Measurements from ENCODE around the gene HSD17B13. TPM values are rescaled to one million over a fixed set of nuclear protein-coding genes. Genes with fewer than 3 reads are reported as not detected.

HSD17B13 gene
- total RNA-seq, 1 donor: under 0.01 TPM

DNA sequence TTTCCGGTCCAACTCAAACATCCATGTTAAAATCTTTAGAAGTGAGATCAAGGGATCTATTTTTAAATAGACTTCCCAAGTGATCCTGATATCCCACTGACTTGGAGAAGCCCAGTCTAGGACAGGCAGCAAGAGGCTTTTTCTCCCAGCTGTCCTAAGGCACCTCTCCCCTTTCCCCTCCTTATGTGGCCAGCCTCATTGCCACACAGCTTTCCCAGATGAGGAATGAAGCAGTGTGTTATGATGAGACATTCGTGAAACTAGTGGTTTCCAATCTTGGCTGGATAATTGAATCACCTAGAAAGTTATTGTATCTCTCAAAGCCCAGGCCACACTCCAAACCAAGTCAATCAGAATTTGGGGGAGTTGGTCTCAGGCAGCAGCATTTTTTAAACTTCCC is 16.8 kb upstream of the HSD17B13 start:
- TF ChIP-seq, protein P1, sequence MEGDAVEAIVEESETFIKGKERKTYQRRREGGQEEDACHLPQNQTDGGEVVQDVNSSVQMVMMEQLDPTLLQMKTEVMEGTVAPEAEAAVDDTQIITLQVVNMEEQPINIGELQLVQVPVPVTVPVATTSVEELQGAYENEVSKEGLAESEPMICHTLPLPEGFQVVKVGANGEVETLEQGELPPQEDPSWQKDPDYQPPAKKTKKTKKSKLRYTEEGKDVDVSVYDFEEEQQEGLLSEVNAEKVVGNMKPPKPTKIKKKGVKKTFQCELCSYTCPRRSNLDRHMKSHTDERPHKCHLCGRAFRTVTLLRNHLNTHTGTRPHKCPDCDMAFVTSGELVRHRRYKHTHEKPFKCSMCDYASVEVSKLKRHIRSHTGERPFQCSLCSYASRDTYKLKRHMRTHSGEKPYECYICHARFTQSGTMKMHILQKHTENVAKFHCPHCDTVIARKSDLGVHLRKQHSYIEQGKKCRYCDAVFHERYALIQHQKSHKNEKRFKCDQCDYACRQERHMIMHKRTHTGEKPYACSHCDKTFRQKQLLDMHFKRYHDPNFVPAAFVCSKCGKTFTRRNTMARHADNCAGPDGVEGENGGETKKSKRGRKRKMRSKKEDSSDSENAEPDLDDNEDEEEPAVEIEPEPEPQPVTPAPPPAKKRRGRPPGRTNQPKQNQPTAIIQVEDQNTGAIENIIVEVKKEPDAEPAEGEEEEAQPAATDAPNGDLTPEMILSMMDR (IDR thresholded peaks at IDR 0.05; ENCODE audit: extremely low read depth, low read depth, low read length): no peak
- no peaks in the 10 kb centered on the region for H3K36me3 ChIP-seq (ENCODE audit: insufficient read depth, low read length)
- no peaks in the 10 kb centered on the region for H4K20me1 ChIP-seq (ENCODE audit: insufficient read depth, low read length)
- H3K9me3 ChIP-seq (ENCODE audit: low read depth, low read length): no peaks in the 10 kb centered on the region
- H3K4me1 ChIP-seq (ENCODE audit: insufficient read depth, low read length): no peaks in the 10 kb centered on the region
- no peak for DNase-seq (ENCODE audit: insufficient read length, low spot score, missing footprints)
- no peak overlapping the region for H2AFZ ChIP-seq (ENCODE audit: low read length)
- H3K4me2 ChIP-seq (ENCODE audit: insufficient read depth, low read length): no peak overlapping the region
- H3K27me3 ChIP-seq (ENCODE audit: insufficient read depth, low read length): no peaks in the 10 kb centered on the region
- H3K4me3 ChIP-seq (ENCODE audit: insufficient read depth, low read length): no peak overlapping the region
- no peaks in the 10 kb centered on the region for H3K79me2 ChIP-seq (ENCODE audit: insufficient read depth, low read length)
- no peak overlapping the region for H3K27ac ChIP-seq (ENCODE audit: low read depth, low read length)

DNA sequence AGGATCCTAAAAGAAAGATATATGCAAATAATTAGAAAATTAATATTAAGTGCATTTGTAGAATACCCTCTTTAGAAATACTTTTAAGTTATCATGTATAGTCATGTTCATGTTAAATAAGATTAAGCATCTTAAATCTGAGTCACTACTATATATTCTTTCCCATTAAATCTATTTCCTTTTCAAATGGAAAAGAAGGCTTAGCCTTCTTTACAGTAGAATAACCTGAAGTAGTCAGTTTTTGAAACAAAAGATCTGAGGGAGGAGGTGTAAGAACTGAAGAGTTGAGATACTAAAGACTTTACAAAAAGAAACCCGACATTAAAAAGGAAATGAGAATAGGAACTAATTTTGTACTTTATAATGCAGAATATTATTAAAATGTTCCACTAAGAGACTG is 14.7 kb upstream of the HSD17B13 start:
- no peak for DNase-seq (ENCODE audit: insufficient read length, low spot score, missing footprints)
- Histone ChIP-seq H3K27ac (ENCODE audit: low read depth, low read length) (no peak overlapping the region), H2AFZ (ENCODE audit: low read length) (no peak overlapping the region), H3K4me2 (ENCODE audit: insufficient read depth, low read length) (no peak overlapping the region), H3K79me2 (ENCODE audit: insufficient read depth, low read length) (no peaks in the 10 kb centered on the region), H3K4me1 (ENCODE audit: insufficient read depth, low read length) (no peaks in the 10 kb centered on the region), H3K36me3 (ENCODE audit: insufficient read depth, low read length) (no peaks in the 10 kb centered on the region), H3K27me3 (ENCODE audit: insufficient read depth, low read length) (no peaks in the 10 kb centered on the region), H3K4me3 (ENCODE audit: insufficient read depth, low read length) (no peak overlapping the region), H3K9me3 (ENCODE audit: low read depth, low read length) (peaks cover 6% of the 10 kb centered on the region), H4K20me1 (ENCODE audit: insufficient read depth, low read length) (no peaks in the 10 kb centered on the region)
- TF ChIP-seq, protein P1 (IDR thresholded peaks at IDR 0.05; ENCODE audit: extremely low read depth, low read depth, low read length): no peak

DNA sequence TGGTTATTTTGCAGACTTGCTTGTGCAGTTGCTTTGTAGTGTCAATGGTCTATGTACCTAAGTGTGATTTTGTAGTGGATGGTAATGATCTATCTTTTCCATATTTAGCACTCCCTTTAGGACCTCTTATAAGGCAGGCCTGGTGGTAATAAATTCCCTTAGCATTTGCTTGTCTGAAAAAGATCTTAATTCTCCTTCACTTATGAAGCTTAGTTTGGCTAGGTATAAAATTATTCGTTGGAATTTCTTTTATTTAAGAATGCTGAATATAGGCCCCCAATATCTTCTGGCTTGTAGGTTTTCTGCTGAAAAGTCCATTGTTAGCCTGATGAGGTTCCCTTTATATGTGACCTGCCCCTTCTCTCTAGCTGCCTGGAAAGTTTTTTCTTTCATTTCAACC is 10.6 kb upstream of the HSD17B13 start:
- Histone ChIP-seq H3K4me3 (ENCODE audit: insufficient read depth, low read length) (no peak overlapping the region), H3K36me3 (ENCODE audit: insufficient read depth, low read length) (no peaks in the 10 kb centered on the region), H2AFZ (ENCODE audit: low read length) (no peak overlapping the region), H3K79me2 (ENCODE audit: insufficient read depth, low read length) (no peaks in the 10 kb centered on the region), H3K27ac (ENCODE audit: low read depth, low read length) (no peak overlapping the region), H3K4me2 (ENCODE audit: insufficient read depth, low read length) (no peak overlapping the region), H3K4me1 (ENCODE audit: insufficient read depth, low read length) (no peaks in the 10 kb centered on the region), H3K27me3 (ENCODE audit: insufficient read depth, low read length) (no peaks in the 10 kb centered on the region), H3K9me3 (ENCODE audit: low read depth, low read length) (peaks cover 6% of the 10 kb centered on the region), H4K20me1 (ENCODE audit: insufficient read depth, low read length) (no peaks in the 10 kb centered on the region)
- TF ChIP-seq, protein P1 (IDR thresholded peaks at IDR 0.05; ENCODE audit: extremely low read depth, low read depth, low read length): no peak
- no peak for DNase-seq (ENCODE audit: insufficient read length, low spot score, missing footprints)

DNA sequence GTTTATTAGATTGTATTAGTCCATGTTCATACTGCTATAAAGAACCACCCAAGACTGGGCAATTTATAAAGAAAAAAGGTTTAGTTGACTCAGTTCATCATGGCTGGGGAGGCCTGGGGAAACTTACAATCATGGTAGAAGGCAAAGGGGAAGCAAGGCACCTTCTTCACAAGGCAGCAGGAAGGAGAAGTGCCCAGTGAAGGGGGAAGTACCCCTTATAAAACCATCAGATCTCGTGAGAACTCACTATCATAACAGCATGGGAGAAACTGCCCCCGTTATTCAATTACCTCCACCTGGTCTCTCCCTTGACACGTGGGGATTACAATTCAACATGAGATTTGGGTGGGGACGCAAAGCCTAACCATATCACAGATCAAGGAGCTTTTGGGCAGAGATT is 8.1 kb upstream of the HSD17B13 start:
- Histone ChIP-seq H3K27me3 (ENCODE audit: insufficient read depth, low read length) (no peaks in the 10 kb centered on the region), H3K9me3 (ENCODE audit: low read depth, low read length) (peaks cover 6% of the 10 kb centered on the region), H3K4me1 (ENCODE audit: insufficient read depth, low read length) (no peaks in the 10 kb centered on the region), H3K79me2 (ENCODE audit: insufficient read depth, low read length) (no peaks in the 10 kb centered on the region), H3K27ac (ENCODE audit: low read depth, low read length) (no peak overlapping the region), H4K20me1 (ENCODE audit: insufficient read depth, low read length) (no peaks in the 10 kb centered on the region), H3K4me3 (ENCODE audit: insufficient read depth, low read length) (no peak overlapping the region), H3K36me3 (ENCODE audit: insufficient read depth, low read length) (no peaks in the 10 kb centered on the region), H2AFZ (ENCODE audit: low read length) (no peak overlapping the region), H3K4me2 (ENCODE audit: insufficient read depth, low read length) (no peak overlapping the region)
- TF ChIP-seq, protein P1 (IDR thresholded peaks at IDR 0.05; ENCODE audit: extremely low read depth, low read depth, low read length): no peak
- DNase-seq (ENCODE audit: insufficient read length, low spot score, missing footprints): no peak

All from osteoblast (primary cell).